Lower lobe of right lung (tissue), 2 donors: ENCODE results near the gene DSC2. TPM values are rescaled to one million over a fixed set of nuclear protein-coding genes. Genes with fewer than 3 reads are reported as not detected.

Experiments
- ATAC-seq, 2 donors: fragments of 200-7000 bp; cut with Tn5 transposase; one replicate each; pipeline ENCODE4 v1.9.1; 2020 to 2022; ENCODE audit warnings: mild to moderate bottlenecking in 2 of 2, moderate library complexity in 2 of 2
- DNase-seq: peaks from one replicate; pipeline ENCODE4 v3.0.0-alpha.2; 2020
- H3K27ac ChIP-seq: fragments of 200-600 bp; one replicate; pipeline ENCODE4 v1.8.0; 2022
- H3K27me3 ChIP-seq: fragments of 200-600 bp; one replicate; pipeline ENCODE4 v1.8.0; 2022; ENCODE audit warnings: low read depth
- H3K36me3 ChIP-seq: fragments of 200-600 bp; one replicate; pipeline ENCODE4 v1.8.0; 2022; ENCODE audit warnings: mild to moderate bottlenecking
- H3K4me1 ChIP-seq: fragments of 200-600 bp; one replicate; pipeline ENCODE4 v1.8.0; 2022
- H3K4me3 ChIP-seq: fragments of 200-600 bp; one replicate; pipeline ENCODE4 v1.8.0; 2022; ENCODE audit warnings: mild to moderate bottlenecking
- H3K9me3 ChIP-seq: fragments of 200-600 bp; one replicate; pipeline ENCODE4 v1.8.0; 2022
- intact Hi-C: fragments of 100-400 bp; cut with DNase I; formaldehyde crosslinking; loops from one replicate; pipeline ENCODE4 v1.11.0; 2022
- total RNA-seq: library from RNA; stranded (reverse); fragmentation: NEBNext Ultra II Directional; extraction: Animal tissue kit (Norgen Biotek cat#: 25700); gene quantifications from one replicate; pipeline ENCODE4 v1.2.1, GENCODE V29; 2021
- TF ChIP-seq, protein P1 (sequence below): fragments of 200-600 bp; IDR thresholded peaks from one replicate; pipeline ENCODE4 v1.8.0; 2022; ENCODE audit warnings: antibody characterized with exemption, mild to moderate bottlenecking
- donor health status: DM: no; HTN: yes; CAD: no; lungs with severe emphysema.

The DSC2 gene
- total RNA-seq, 1 donor from 2014 or later = 17.6 TPM

DNA sequence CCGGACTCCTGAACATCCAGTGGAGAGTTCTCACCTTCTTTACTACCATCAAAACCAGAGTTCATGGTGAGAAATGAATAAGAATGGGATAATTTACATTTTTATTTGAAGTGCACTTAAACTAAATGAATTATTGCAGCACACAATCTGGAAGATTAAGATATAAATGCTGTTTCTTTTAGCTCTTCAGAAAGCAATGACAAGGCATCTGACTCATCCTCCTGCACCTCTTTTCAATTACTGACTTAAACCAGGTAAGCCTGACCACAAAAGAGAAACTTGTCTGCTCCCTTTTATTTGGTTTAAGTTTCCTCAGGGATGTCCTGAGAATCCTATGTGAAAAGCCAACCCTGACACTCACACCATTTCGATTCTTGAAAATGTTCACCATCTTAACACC, 720 bp upstream of the DSC2 start:
- no peak for ATAC-seq

DNA sequence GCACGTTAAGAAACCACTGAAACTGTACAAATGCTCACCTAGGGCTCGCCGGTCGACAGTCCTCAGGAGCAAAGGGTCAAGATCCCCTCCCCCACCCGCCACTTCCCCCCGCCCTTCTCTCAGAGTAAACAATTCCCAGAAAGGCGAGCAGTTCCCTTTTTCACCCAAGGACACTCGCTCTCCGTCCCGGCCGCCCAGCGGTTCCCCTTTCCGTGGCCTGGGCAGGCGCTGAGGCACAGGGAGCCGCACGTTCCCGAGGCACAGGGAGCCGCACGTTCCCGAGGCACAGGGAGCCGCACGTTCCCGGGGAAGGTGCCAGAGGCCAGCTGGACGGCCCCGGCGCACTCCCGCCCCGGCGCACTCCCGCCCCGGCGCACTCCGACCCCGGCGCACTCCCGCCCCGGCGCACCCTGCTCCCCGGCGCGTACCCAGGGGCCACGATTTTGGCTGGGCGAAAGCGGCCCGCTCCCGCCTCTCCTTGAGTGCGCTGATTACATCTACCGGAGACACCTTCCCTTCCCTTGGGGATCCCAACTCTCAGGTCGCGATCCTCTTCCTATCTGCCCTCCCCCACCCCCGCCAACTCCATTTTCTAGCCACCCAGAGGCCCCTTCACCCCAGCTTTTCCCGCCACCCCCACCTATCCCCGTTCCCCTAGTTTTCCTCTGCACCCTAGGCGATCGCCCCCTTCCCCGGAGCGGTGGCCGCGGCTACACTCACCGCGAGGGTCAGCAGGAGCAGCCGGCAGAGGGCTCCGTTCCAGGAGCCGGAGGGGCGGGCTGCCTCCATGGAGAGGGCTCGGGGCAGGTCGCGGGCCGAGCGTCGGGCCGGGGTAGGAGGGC, 817 bp downstream of the DSC2 start:
- TF ChIP-seq, protein P1, sequence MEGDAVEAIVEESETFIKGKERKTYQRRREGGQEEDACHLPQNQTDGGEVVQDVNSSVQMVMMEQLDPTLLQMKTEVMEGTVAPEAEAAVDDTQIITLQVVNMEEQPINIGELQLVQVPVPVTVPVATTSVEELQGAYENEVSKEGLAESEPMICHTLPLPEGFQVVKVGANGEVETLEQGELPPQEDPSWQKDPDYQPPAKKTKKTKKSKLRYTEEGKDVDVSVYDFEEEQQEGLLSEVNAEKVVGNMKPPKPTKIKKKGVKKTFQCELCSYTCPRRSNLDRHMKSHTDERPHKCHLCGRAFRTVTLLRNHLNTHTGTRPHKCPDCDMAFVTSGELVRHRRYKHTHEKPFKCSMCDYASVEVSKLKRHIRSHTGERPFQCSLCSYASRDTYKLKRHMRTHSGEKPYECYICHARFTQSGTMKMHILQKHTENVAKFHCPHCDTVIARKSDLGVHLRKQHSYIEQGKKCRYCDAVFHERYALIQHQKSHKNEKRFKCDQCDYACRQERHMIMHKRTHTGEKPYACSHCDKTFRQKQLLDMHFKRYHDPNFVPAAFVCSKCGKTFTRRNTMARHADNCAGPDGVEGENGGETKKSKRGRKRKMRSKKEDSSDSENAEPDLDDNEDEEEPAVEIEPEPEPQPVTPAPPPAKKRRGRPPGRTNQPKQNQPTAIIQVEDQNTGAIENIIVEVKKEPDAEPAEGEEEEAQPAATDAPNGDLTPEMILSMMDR = no peak
- Histone ChIP-seq H3K27me3 (no peaks in the 10 kb centered on the region), H3K4me3 (peak overlapping the region; percentile 64), H3K4me1 (no peaks in the 10 kb centered on the region), H3K27ac (peak overlapping the region; percentile 90), H3K36me3 (no peaks in the 10 kb centered on the region), H3K9me3 (no peaks in the 10 kb centered on the region)
- DNase-seq = peak; percentile 89
- intact Hi-C loops = no loop called here
- ATAC-seq = peak; percentile 91 to 92

More for the DNA sequence above, 720 bp upstream of the DSC2 start:
- Histone ChIP-seq H3K9me3 (no peaks in the 10 kb centered on the region), H3K4me3 (no peak overlapping the region), H3K36me3 (no peaks in the 10 kb centered on the region), H3K27me3 (no peaks in the 10 kb centered on the region), H3K4me1 (no peaks in the 10 kb centered on the region), H3K27ac (no peak overlapping the region)
- intact Hi-C loops = no loop called here
- DNase-seq = no peak
- TF ChIP-seq, protein P1 = no peak

DNA sequence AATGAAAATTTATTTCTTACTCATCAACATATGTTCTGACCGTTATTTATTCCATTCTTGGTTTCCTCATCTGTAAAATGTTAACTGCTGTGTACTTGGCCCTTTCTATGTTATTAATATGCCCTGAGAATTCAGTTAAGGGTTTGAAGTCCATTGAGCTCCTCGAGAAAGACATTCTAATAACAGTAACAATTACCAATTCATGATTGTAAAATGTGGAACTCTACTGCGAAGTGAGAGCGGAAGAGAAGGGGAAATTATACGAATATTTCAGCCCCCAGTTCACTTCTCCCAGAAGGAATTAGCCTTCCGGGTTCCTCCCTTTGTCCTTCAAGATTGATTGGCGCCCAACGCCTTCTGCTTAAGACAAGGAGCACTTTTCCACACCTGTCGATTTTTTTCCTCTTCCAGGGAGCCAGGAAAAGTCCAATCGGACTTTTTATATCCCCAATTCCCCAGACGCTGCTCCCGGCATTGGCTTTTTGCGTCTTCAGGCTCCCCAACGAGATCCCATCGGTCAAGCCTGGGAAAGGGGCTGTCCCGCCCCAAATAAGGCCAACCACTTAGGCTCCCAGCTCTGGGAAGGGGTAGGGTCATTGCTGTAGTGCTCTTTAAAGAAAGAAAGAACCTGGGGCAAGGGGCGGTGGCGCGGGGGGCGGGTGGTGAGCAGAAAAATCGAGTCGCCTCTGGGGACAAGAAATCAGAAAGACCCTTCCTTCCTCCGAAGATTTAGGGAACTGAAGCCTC, 1.6 kb downstream of the DSC2 start:
- peak; percentile 46 to 59 for ATAC-seq
- Histone ChIP-seq H3K27me3 (no peaks in the 10 kb centered on the region), H3K36me3 (no peaks in the 10 kb centered on the region), H3K9me3 (no peaks in the 10 kb centered on the region), H3K4me1 (no peaks in the 10 kb centered on the region), H3K4me3 (peak overlapping the region; percentile 64), H3K27ac (peak overlapping the region; percentile 90)
- TF ChIP-seq, protein P1 = no peak
- intact Hi-C loops = no loop called here
- no peak for DNase-seq

DNA sequence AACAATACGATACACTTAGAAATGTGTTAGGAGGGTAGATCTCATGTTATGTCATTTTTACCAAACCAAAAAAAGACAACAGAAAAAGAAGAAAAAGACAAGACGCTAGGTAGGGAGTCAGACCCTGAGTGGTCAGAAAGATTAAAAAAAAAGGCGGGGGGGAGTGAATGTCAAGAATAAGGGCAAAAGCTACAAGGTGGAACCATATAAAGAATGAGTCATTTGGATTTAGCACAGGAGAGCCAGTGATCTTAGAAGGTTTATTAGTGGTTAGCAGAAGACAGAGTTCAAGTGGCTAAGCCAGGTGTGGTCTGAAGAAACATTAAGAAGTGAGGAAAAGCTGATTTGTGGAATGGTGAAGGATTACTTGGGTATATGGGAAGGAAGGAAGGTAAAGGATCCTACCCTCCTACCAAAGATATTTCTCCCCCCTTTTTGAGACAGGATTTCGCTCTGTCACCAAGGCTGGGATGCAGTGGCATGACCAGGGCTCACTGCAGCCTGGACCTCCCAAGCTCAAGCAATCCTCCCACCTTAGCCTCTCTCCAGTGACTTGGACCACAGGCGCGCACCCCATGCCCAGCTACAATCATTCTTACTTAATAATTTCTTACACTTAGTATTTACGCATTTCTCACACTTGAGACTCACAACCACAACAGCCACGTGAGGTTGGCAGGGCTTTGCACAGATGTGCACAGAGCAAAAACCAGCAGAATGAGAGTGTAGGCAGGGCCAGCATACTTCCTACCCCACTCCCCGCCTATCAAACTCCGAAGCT, 2.6 kb downstream of the DSC2 start:
- H3K27me3 ChIP-seq = no peaks in the 10 kb centered on the region
- DNase-seq = no peak
- no peak overlapping the region for H3K4me3 ChIP-seq
- intact Hi-C loops = no loop called here
- no peak overlapping the region for H3K27ac ChIP-seq
- TF ChIP-seq, protein P1 = no peak
- H3K36me3 ChIP-seq = no peaks in the 10 kb centered on the region
- no peak for ATAC-seq
- no peaks in the 10 kb centered on the region for H3K9me3 ChIP-seq
- no peaks in the 10 kb centered on the region for H3K4me1 ChIP-seq

DNA sequence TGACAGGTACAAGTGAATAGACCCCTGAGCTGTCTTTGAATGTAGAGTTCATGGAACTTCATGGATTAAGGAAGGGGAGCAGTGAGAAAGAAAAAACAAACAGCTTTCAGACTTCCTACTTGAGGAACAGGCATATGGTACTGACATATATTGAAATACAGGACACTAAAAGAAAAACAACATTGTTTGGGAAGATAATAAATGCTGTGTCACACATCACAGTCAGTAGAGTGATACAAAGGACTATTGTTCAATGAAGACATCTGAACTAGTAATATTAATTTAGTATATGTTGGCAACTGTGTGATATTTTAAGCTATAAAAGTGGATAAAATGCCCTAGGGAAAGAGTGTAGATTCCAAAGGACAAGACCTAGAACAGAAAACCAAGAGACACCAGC, 3.3 kb downstream of the DSC2 start:
- Histone ChIP-seq H3K4me1 (no peaks in the 10 kb centered on the region), H3K9me3 (no peaks in the 10 kb centered on the region), H3K27me3 (no peaks in the 10 kb centered on the region), H3K27ac (no peak overlapping the region), H3K36me3 (no peaks in the 10 kb centered on the region), H3K4me3 (no peak overlapping the region)
- DNase-seq (no peak), ATAC-seq (no peak)
- TF ChIP-seq, protein P1 = no peak
- intact Hi-C loops = no loop called here
